Left lobe of liver (tissue), 2 donors: ENCODE results near the gene CDK4. TPM values are rescaled to one million over a fixed set of nuclear protein-coding genes. Genes with fewer than 3 reads are reported as not detected.
"Not testable (repeated sequence)": the region's sequence is repeated elsewhere in the genome, so short reads cannot be mapped to it uniquely, and the experiment has no call there.

ENCODE experiments used
- ATAC-seq: fragments of 200-7000 bp; cut with Tn5 transposase; one replicate; pipeline ENCODE4 v1.9.1; 2020; ENCODE audit warnings: mild to moderate bottlenecking, moderate library complexity
- DNase-seq: peaks from one replicate; pipeline ENCODE4 v3.0.0-alpha.2; 2020; ENCODE audit warnings: low spot score
- total RNA-seq: library from RNA; stranded (reverse); gene quantifications from one replicate; pipeline ENCODE4 v1.2.1, GENCODE V29; 2021
- donor health status: DM: no; HTN: no; CAD: no; lungs with moderate emphysema.
- donor health status: DM: no; HTN: yes; CAD: no.

Gene CDK4
- 30.8 TPM for total RNA-seq

- peak; percentile 99 for DNase-seq
- ATAC-seq: peak; percentile 84
These were observed at the start of gene CDK4 for GRCh38 chr12:57751788-57752667. CDK4 (minus strand) TSS chr12:57752310; CDS start chr12:57751717, 593 bp downstream.

- ATAC-seq (no peak), DNase-seq (no peak)
These were observed 48.9 kb upstream of the CDK4 start for GRCh38 chr12:57800965-57801364.

- DNase-seq: no peak
- ATAC-seq: no peak
These were observed 45.8 kb upstream of the CDK4 start for GRCh38 chr12:57797933-57798332.

- ATAC-seq: no peak
- no peak for DNase-seq
These were observed 44.9 kb upstream of the CDK4 start for GRCh38 chr12:57796996-57797395.

GRCh38 chr12:57795354-57795753 is 43.2 kb upstream of the CDK4 start:
- no peak for ATAC-seq
- DNase-seq: no peak

- DNase-seq: no peak
- ATAC-seq: no peak
These were observed 41.8 kb upstream of the CDK4 start for GRCh38 chr12:57793920-57794319.

- ATAC-seq (no peak), DNase-seq (no peak)
These were observed 31.8 kb upstream of the CDK4 start for GRCh38 chr12:57783861-57784260.

GRCh38 chr12:57783466-57783801 is 31.3 kb upstream of the CDK4 start:
- ATAC-seq (no peak), DNase-seq (no peak)

- DNase-seq (peak; percentile 95), ATAC-seq (peak; percentile 99)
These were observed 30.7 kb upstream of the CDK4 start, which contains the start of gene TSFM for GRCh38 chr12:57782608-57783465. TSFM (plus strand) TSS chr12:57782787; CDS start chr12:57782802, 15 bp downstream.

- no peak for ATAC-seq
- DNase-seq: no peak
These were observed 30.1 kb upstream of the CDK4 start for GRCh38 chr12:57782243-57782607.

GRCh38 chr12:57781801-57782200 is 29.7 kb upstream of the CDK4 start:
- DNase-seq (no peak), ATAC-seq (no peak)

- no peak for DNase-seq
- no peak for ATAC-seq
These were observed 29.1 kb upstream of the CDK4 start for GRCh38 chr12:57781244-57781643.

GRCh38 chr12:57780284-57780897 is 28.3 kb upstream of the CDK4 start:
- DNase-seq (no peak), ATAC-seq (no peak)

- ATAC-seq (no peak), DNase-seq (no peak)
These were observed 27.6 kb upstream of the CDK4 start for GRCh38 chr12:57779736-57780135.

GRCh38 chr12:57777911-57778310 is 25.8 kb upstream of the CDK4 start:
- DNase-seq (no peak), ATAC-seq (no peak)

GRCh38 chr12:57777367-57777766 is 25.3 kb upstream of the CDK4 start:
- ATAC-seq (no peak), DNase-seq (no peak)

GRCh38 chr12:57776247-57776587 is 24.1 kb upstream of the CDK4 start:
- no peak for DNase-seq
- no peak for ATAC-seq

- DNase-seq (no peak), ATAC-seq (no peak)
These were observed 23.6 kb upstream of the CDK4 start for GRCh38 chr12:57775563-57776246.

- ATAC-seq (no peak), DNase-seq (no peak)
These were observed 22.9 kb upstream of the CDK4 start for GRCh38 chr12:57775044-57775443.

GRCh38 chr12:57774634-57775033 is 22.5 kb upstream of the CDK4 start:
- DNase-seq, ATAC-seq: not testable (repeated sequence)
